MM.1S (cell line): Measurements from ENCODE around the gene KHSRP.

Experiments
- CTCF ChIP-seq: fragments of 300-600 bp; sonication (generic); IDR thresholded peaks from 2 replicates; pipeline ENCODE4 v1.5.1; 2016; ENCODE audit warnings: antibody characterized with exemption, low read length, mixed read lengths
- EZH2 ChIP-seq: fragments of 300-600 bp; sonication (generic); optimal IDR thresholded peaks from 2 replicates; pipeline ENCODE3; 2017; ENCODE audit warnings: low read depth, mild to moderate bottlenecking, antibody characterized with exemption, low read length, mixed read lengths
- EZH2phosphoT487 ChIP-seq: fragments of 300-600 bp; sonication (generic); IDR thresholded peaks from 2 replicates; pipeline ENCODE4 v1.6.1; 2018; ENCODE audit warnings: antibody characterized with exemption, low read length

- TF ChIP-seq CTCF: no peak
- no peak for TF ChIP-seq EZH2
- no peak for TF ChIP-seq EZH2phosphoT487
These were observed at the start of gene KHSRP for GRCh38 chr19:6424195-6424938.
